ENCODE data around the gene PTDSS2. TPM values are rescaled to one million over a fixed set of nuclear protein-coding genes. Genes with fewer than 3 reads are reported as not detected.
A peak's percentile ranks its signal among the peaks of the same experiment; 100 is the strongest.
"Not testable (repeated sequence)": the region's sequence is repeated elsewhere in the genome, so short reads cannot be mapped to it uniquely, and the experiment has no call there.

PTDSS2 gene
- total RNA-seq, 2 donors from 2014 or later, result 21.8 to 24.5 TPM

- H3K27ac Mint-ChIP-seq, result no peak overlapping the region
- H3K36me3 Mint-ChIP-seq (ENCODE audit: low read depth), result peaks cover 7% of the 10 kb centered on the region
- H3K4me3 Mint-ChIP-seq, result no peak overlapping the region
- peaks cover 13% of the 10 kb centered on the region for H3K4me1 Mint-ChIP-seq
- ATAC-seq (no peak), DNase-seq (peak in 1 of 3 donors; percentile 5)
- H3K9me3 ChIP-seq (ENCODE audit: control insufficient read depth, low read length, poor library complexity, severe bottlenecking), result no peaks in the 10 kb centered on the region
- no peaks in the 10 kb centered on the region for H3K27me3 Mint-ChIP-seq
Observed at GRCh38 chr11:418343-419247, 31.5 kb upstream of the PTDSS2 start.

DNA sequence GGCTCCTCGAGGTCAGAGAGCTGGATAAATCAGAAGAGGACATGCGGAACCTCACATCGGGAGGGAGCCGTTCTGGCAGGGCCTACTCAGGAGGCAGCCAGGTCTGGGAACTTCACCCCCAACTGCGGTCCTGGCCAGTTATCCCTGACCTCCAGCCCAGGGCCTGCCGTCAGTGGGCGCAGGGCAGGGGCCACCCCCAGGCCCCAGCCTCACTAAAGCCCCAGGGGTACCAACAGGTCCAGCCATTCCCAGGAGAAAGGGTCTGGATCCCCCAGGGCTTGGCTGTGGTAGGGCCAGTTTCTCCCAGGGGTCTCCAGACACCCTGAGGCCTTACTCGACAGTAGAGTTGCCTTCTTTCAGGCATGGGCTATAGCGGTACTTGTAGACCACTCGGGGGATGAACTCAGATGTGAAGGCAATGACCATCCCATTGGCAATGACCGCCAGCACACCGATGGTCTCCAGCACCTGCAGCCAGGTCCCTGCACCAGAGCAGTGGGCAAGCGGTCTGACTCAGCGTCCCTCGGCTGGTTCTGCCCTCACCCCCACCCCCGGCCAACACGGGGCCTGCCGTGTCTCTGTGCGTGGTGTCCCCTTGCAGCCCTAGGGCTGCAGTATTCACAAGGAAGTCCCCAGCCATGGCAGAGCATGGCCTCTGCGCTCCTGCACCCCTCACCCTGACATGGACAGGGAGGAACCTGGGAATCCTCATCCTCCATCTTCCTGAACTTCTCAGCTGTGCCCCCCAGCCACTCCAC, 30.7 kb upstream of the PTDSS2 start:
- DNase-seq (no peak), ATAC-seq (no peak)
- Mint-ChIP-seq H3K27me3 (no peaks in the 10 kb centered on the region), H3K4me3 (no peak overlapping the region), H3K4me1 (peaks cover 10% of the 10 kb centered on the region), H3K27ac (no peak overlapping the region), H3K36me3 (ENCODE audit: low read depth) (peaks cover 7% of the 10 kb centered on the region)
- H3K9me3 ChIP-seq (ENCODE audit: control insufficient read depth, low read length, poor library complexity, severe bottlenecking), result no peaks in the 10 kb centered on the region

GRCh38 chr11:420054-420910, 29.8 kb upstream of the PTDSS2 start:
- ATAC-seq (no peak), DNase-seq (peak in 2 of 3 donors; percentile 4 to 10)
- Mint-ChIP-seq H3K4me1 (peaks cover 6% of the 10 kb centered on the region), H3K27me3 (no peaks in the 10 kb centered on the region), H3K27ac (no peak overlapping the region), H3K4me3 (no peak overlapping the region), H3K36me3 (ENCODE audit: low read depth) (peaks cover 6% of the 10 kb centered on the region)
- H3K9me3 ChIP-seq (ENCODE audit: control insufficient read depth, low read length, poor library complexity, severe bottlenecking), result no peaks in the 10 kb centered on the region

GRCh38 chr11:420911-421321, 29.2 kb upstream of the PTDSS2 start:
- no peak overlapping the region for H3K4me3 Mint-ChIP-seq
- H3K27me3 Mint-ChIP-seq, result no peaks in the 10 kb centered on the region
- DNase-seq (peak in 2 of 3 donors; percentile 3 to 9), ATAC-seq (no peak)
- H3K4me1 Mint-ChIP-seq, result peaks cover 3% of the 10 kb centered on the region
- H3K9me3 ChIP-seq (ENCODE audit: control insufficient read depth, low read length, poor library complexity, severe bottlenecking), result no peaks in the 10 kb centered on the region
- peaks cover 6% of the 10 kb centered on the region for H3K36me3 Mint-ChIP-seq (ENCODE audit: low read depth)
- no peak overlapping the region for H3K27ac Mint-ChIP-seq

- Mint-ChIP-seq H3K27ac (no peak overlapping the region), H3K36me3 (ENCODE audit: low read depth) (peaks cover 6% of the 10 kb centered on the region), H3K4me1 (no peaks in the 10 kb centered on the region)
Observed at GRCh38 chr11:422249-422656, 27.8 kb upstream of the PTDSS2 start.

DNA sequence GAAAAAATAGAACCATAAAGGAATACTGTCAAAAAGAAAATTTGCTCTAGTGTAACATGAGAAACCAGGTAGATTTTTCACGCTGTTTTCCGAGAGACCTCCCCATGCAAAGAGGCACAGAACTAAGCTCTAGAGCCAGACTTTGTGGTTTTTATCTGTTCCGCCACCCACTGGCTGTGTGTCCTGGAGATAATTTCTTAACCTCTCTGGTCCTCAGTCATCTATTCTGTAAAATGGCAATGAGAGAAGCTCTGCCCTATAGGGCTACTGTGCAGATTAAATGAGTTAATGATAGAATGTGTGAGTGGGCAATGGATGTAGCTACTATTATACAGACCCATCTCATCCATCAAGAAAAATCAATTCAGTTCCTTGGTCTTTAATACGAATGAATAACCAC, 25.8 kb upstream of the PTDSS2 start:
- Mint-ChIP-seq H3K27me3 (no peaks in the 10 kb centered on the region), H3K4me3 (no peak overlapping the region), H3K36me3 (ENCODE audit: low read depth) (peaks cover 6% of the 10 kb centered on the region), H3K27ac (no peak overlapping the region), H3K4me1 (no peaks in the 10 kb centered on the region)
- DNase-seq, result no peak
- H3K9me3 ChIP-seq (ENCODE audit: control insufficient read depth, low read length, poor library complexity, severe bottlenecking), result no peaks in the 10 kb centered on the region
- no peak for ATAC-seq

More at GRCh38 chr11:422249-422656, 27.8 kb upstream of the PTDSS2 start:
- Mint-ChIP-seq H3K27me3 (no peaks in the 10 kb centered on the region), H3K4me3 (no peak overlapping the region)
- ATAC-seq (no peak), DNase-seq (no peak)
- H3K9me3 ChIP-seq (ENCODE audit: control insufficient read depth, low read length, poor library complexity, severe bottlenecking), result no peaks in the 10 kb centered on the region

DNA sequence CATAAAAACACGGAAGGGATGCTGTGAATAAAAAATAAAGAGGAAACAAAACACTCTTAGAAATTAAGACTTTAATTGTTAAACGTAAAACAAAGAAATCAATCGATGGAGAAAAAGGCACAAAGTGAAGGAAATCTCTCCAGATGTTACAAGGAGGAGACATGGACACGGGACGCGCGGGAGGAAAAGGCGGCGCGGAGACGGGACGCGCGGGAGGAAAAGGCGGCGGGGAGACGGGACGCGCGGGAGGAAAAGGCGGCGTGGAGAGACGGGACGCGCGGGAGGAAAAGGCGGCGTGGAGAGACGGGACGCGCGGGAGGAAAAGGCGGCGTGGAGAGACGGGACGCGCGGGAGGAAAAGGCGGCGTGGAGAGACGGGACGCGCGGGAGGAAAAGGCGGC, 25.3 kb upstream of the PTDSS2 start:
- H3K27ac Mint-ChIP-seq; H3K9me3 ChIP-seq (ENCODE audit: control insufficient read depth, low read length, poor library complexity, severe bottlenecking); H3K27me3 Mint-ChIP-seq; DNase-seq; ATAC-seq; H3K4me3 Mint-ChIP-seq; H3K4me1 Mint-ChIP-seq; H3K36me3 Mint-ChIP-seq (ENCODE audit: low read depth): not testable (repeated sequence)

DNA sequence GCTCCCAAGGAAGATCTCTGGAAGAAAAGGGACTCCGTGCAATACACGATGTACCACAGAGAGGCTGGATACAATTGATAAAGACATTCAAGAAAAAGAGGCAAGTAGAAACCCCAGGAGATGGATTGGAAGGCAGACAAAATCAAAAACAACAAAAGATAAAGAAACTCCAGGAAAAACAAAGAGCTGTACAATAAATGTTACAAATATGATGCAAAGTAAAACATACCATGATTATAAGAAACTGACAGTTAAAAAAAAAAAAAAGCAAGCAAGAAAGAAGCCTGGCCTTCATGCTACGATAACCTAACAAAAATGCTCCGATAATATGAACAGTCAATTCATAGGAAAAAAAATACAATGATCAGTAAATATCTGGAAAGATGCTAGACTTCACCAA, 24.8 kb upstream of the PTDSS2 start:
- ATAC-seq (no peak), DNase-seq (no peak)
- H3K4me1 Mint-ChIP-seq, result no peaks in the 10 kb centered on the region
- H3K4me3 Mint-ChIP-seq, result no peak overlapping the region
- H3K27ac Mint-ChIP-seq, result no peak overlapping the region
- no peaks in the 10 kb centered on the region for H3K9me3 ChIP-seq (ENCODE audit: control insufficient read depth, low read length, poor library complexity, severe bottlenecking)
- peaks cover 6% of the 10 kb centered on the region for H3K36me3 Mint-ChIP-seq (ENCODE audit: low read depth)
- H3K27me3 Mint-ChIP-seq, result no peaks in the 10 kb centered on the region

GRCh38 chr11:426851-427250, 23.2 kb upstream of the PTDSS2 start:
- ATAC-seq, result no peak
- H3K27ac Mint-ChIP-seq, result no peak overlapping the region
- peaks cover 6% of the 10 kb centered on the region for H3K36me3 Mint-ChIP-seq (ENCODE audit: low read depth)

GRCh38 chr11:428295-428694, 21.8 kb upstream of the PTDSS2 start:
- H3K4me1 Mint-ChIP-seq, result no peaks in the 10 kb centered on the region
- ATAC-seq, result no peak
- H3K4me3 Mint-ChIP-seq, result no peak overlapping the region
- H3K9me3 ChIP-seq (ENCODE audit: control insufficient read depth, low read length, poor library complexity, severe bottlenecking), result no peaks in the 10 kb centered on the region
- H3K36me3 Mint-ChIP-seq (ENCODE audit: low read depth), result peaks cover 6% of the 10 kb centered on the region
- no peaks in the 10 kb centered on the region for H3K27me3 Mint-ChIP-seq
- H3K27ac Mint-ChIP-seq, result no peak overlapping the region
- DNase-seq, result no peak

More at GRCh38 chr11:426851-427250, 23.2 kb upstream of the PTDSS2 start:
- H3K4me3 Mint-ChIP-seq, result no peak overlapping the region
- H3K9me3 ChIP-seq (ENCODE audit: control insufficient read depth, low read length, poor library complexity, severe bottlenecking), result no peaks in the 10 kb centered on the region
- no peak for DNase-seq
- H3K4me1 Mint-ChIP-seq, result no peaks in the 10 kb centered on the region
- no peaks in the 10 kb centered on the region for H3K27me3 Mint-ChIP-seq

GRCh38 chr11:429391-429790, 20.7 kb upstream of the PTDSS2 start:
- DNase-seq, result peak in 1 of 3 donors; percentile 3
- Mint-ChIP-seq H3K4me1 (no peaks in the 10 kb centered on the region), H3K36me3 (ENCODE audit: low read depth) (peaks cover 4% of the 10 kb centered on the region), H3K4me3 (no peak overlapping the region), H3K27ac (no peak overlapping the region), H3K27me3 (no peaks in the 10 kb centered on the region)
- H3K9me3 ChIP-seq (ENCODE audit: control insufficient read depth, low read length, poor library complexity, severe bottlenecking), result no peaks in the 10 kb centered on the region
- no peak for ATAC-seq

DNA sequence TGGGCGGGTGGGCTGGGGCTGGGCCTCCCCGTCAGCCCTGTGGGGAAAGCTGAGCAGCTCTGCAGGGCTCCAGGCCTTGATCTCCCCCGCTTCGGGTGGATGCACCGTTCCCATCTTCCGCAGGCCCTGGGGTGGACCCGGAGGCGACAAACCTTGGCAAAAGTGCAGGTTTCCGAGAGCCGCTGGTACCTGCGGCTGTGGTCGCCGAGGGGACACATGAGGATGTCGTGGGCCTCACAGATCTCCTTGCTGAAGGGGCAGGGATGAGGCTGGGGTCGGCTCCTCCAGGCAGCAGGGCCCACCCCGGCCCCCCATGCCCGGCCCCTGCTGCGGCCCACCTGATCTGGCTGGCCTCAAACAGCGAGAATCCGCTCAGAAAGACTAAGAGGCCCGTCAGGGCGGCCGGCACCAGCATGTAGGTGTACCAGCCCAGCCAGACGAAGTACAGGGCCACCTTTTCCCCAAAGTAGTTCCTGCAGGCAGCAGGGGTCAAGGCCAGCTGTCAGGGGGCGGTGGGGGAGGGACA, 20.1 kb upstream of the PTDSS2 start:
- H3K27ac Mint-ChIP-seq, result no peak overlapping the region
- no peak overlapping the region for H3K4me3 Mint-ChIP-seq
- H3K9me3 ChIP-seq (ENCODE audit: control insufficient read depth, low read length, poor library complexity, severe bottlenecking), result no peaks in the 10 kb centered on the region
- H3K4me1 Mint-ChIP-seq, result peaks cover 3% of the 10 kb centered on the region
- no peaks in the 10 kb centered on the region for H3K27me3 Mint-ChIP-seq
- no peak for DNase-seq
- H3K36me3 Mint-ChIP-seq (ENCODE audit: low read depth), result no peaks in the 10 kb centered on the region
- ATAC-seq, result no peak

All from T-helper 17 cell (primary cell).